Adipocyte (in vitro differentiated cells): Measurements from ENCODE around the gene TAB2.
A peak's percentile ranks its signal among the peaks of the same experiment; 100 is the strongest.

ENCODE experiments used
- DNase-seq: peaks from one replicate; pipeline ENCODE4 v3.0.0-alpha.2; 2015; ENCODE audit warnings: low read depth
- H3K27me3 ChIP-seq: replicated peaks from 2 replicates; pipeline ENCODE4 v1.7.0; 2013; ENCODE audit warnings: mild to moderate bottlenecking, low read length, moderate library complexity; ENCODE audit not compliant: control insufficient read depth, insufficient read depth
- H3K36me3 ChIP-seq: 2 replicates; pipeline ENCODE4 v1.7.0; 2013; ENCODE audit warnings: low read length, mild to moderate bottlenecking, moderate library complexity; ENCODE audit not compliant: control insufficient read depth, insufficient read depth, severe bottlenecking
- H3K4me1 ChIP-seq: 2 replicates; pipeline ENCODE4 v1.7.0; 2013; ENCODE audit warnings: mild to moderate bottlenecking, low read length, moderate library complexity; ENCODE audit not compliant: control insufficient read depth, insufficient read depth
- H3K4me3 ChIP-seq: 2 replicates; pipeline ENCODE4 v1.7.0; 2013; ENCODE audit warnings: mild to moderate bottlenecking, low read length, moderate library complexity
- H3K9ac ChIP-seq: 2 replicates; pipeline ENCODE4 v1.7.0; 2013; ENCODE audit warnings: mild to moderate bottlenecking, low read length, moderate library complexity
- H3K9me3 ChIP-seq: 2 replicates; pipeline ENCODE4 v1.7.0; 2013; ENCODE audit warnings: mild to moderate bottlenecking, low read length, moderate library complexity; ENCODE audit not compliant: control insufficient read depth

The TAB2 gene

GRCh38 chr6:149448821-149449453 is 131.4 kb downstream of the TAB2 start:
- no peaks in the 10 kb centered on the region for H3K36me3 ChIP-seq
- H3K27me3 ChIP-seq = peaks cover 12% of the 10 kb centered on the region
- no peak for DNase-seq
- no peaks in the 10 kb centered on the region for H3K9me3 ChIP-seq
- no peak overlapping the region for H3K4me3 ChIP-seq
- no peak overlapping the region for H3K9ac ChIP-seq
- peaks cover 7% of the 10 kb centered on the region for H3K4me1 ChIP-seq

GRCh38 chr6:149449831-149450678 is 132.5 kb downstream of the TAB2 start:
- peaks cover 15% of the 10 kb centered on the region for H3K4me1 ChIP-seq
- peaks cover 12% of the 10 kb centered on the region for H3K27me3 ChIP-seq
- no peaks in the 10 kb centered on the region for H3K9me3 ChIP-seq
- peak overlapping the region; percentile 53 for H3K4me3 ChIP-seq
- no peaks in the 10 kb centered on the region for H3K36me3 ChIP-seq
- no peak for DNase-seq
- H3K9ac ChIP-seq = no peak overlapping the region

GRCh38 chr6:149450679-149451375 is 133.3 kb downstream of the TAB2 start:
- peaks cover 21% of the 10 kb centered on the region for H3K4me1 ChIP-seq
- peak overlapping the region; percentile 23 for H3K9ac ChIP-seq
- peak overlapping the region; percentile 53 for H3K4me3 ChIP-seq
- peaks cover 12% of the 10 kb centered on the region for H3K27me3 ChIP-seq
- DNase-seq = no peak
- H3K9me3 ChIP-seq = no peaks in the 10 kb centered on the region
- no peaks in the 10 kb centered on the region for H3K36me3 ChIP-seq

GRCh38 chr6:149451376-149452036 is 134.0 kb downstream of the TAB2 start:
- no peak for DNase-seq
- H3K4me3 ChIP-seq = peak overlapping the region; percentile 53
- H3K4me1 ChIP-seq = peaks cover 21% of the 10 kb centered on the region
- H3K9ac ChIP-seq = peak overlapping the region; percentile 12
- no peaks in the 10 kb centered on the region for H3K9me3 ChIP-seq
- H3K36me3 ChIP-seq = no peaks in the 10 kb centered on the region
- H3K27me3 ChIP-seq = peaks cover 12% of the 10 kb centered on the region

GRCh38 chr6:149452037-149452939 is 134.8 kb downstream of the TAB2 start:
- Histone ChIP-seq H3K27me3 (peaks cover 12% of the 10 kb centered on the region), H3K36me3 (no peaks in the 10 kb centered on the region), H3K4me3 (no peak overlapping the region), H3K4me1 (peaks cover 21% of the 10 kb centered on the region), H3K9ac (no peak overlapping the region), H3K9me3 (no peaks in the 10 kb centered on the region)
- no peak for DNase-seq

- no peaks in the 10 kb centered on the region for H3K36me3 ChIP-seq
- H3K9me3 ChIP-seq = no peaks in the 10 kb centered on the region
- peaks cover 7% of the 10 kb centered on the region for H3K27me3 ChIP-seq
- no peak overlapping the region for H3K4me3 ChIP-seq
- H3K9ac ChIP-seq = peak overlapping the region; percentile 1
- no peak for DNase-seq
- H3K4me1 ChIP-seq = peaks cover 21% of the 10 kb centered on the region
Measured at GRCh38 chr6:149453597-149454345, 136.3 kb downstream of the TAB2 start.

- DNase-seq = peak; percentile 90
- Histone ChIP-seq H3K4me1 (peaks cover 21% of the 10 kb centered on the region), H3K4me3 (no peak overlapping the region), H3K27me3 (peaks cover 7% of the 10 kb centered on the region), H3K9me3 (no peaks in the 10 kb centered on the region), H3K36me3 (no peaks in the 10 kb centered on the region), H3K9ac (no peak overlapping the region)
Measured at GRCh38 chr6:149454346-149454848, 136.9 kb downstream of the TAB2 start.

- Histone ChIP-seq H3K27me3 (peaks cover 2% of the 10 kb centered on the region), H3K4me3 (no peak overlapping the region), H3K9me3 (no peaks in the 10 kb centered on the region), H3K4me1 (peaks cover 21% of the 10 kb centered on the region), H3K36me3 (no peaks in the 10 kb centered on the region), H3K9ac (peak overlapping the region; percentile 27)
- DNase-seq = no peak
Measured at GRCh38 chr6:149455031-149455732, 137.7 kb downstream of the TAB2 start.

- no peak for DNase-seq
- peaks cover 21% of the 10 kb centered on the region for H3K4me1 ChIP-seq
Measured at GRCh38 chr6:149456311-149457021, 139.0 kb downstream of the TAB2 start.

More at GRCh38 chr6:149456311-149457021, 139.0 kb downstream of the TAB2 start:
- H3K9ac ChIP-seq = no peak overlapping the region
- H3K4me3 ChIP-seq = no peak overlapping the region
- H3K27me3 ChIP-seq = no peaks in the 10 kb centered on the region
- H3K36me3 ChIP-seq = no peaks in the 10 kb centered on the region
- H3K9me3 ChIP-seq = no peaks in the 10 kb centered on the region
